ENCODE measurements around the gene YJEFN3. TPM values are rescaled to one million over a fixed set of nuclear protein-coding genes. Genes with fewer than 3 reads are reported as not detected.

The YJEFN3 gene
- total RNA-seq, 1 experiment from 2014 or later, result 18.5 TPM

DNA sequence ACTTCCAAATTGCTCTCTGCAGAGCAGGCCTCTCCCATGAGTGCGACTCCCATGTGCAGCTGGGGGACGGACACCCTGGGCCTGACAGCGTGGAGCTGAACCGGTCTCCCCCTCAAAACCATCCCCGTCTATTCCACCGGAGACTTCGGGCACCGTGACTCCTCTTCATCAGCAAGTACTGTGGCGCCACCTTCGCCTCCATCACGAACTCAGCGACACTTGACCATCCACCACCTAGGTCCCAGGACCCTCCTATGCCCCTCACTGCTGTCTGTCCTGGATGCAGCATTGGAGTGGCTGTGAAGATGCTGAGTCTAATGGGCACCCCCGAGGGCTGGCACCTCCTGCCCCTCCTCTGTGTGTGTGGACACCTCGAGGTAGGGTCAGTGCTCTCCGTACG lies 29.9 kb downstream of the YJEFN3 start:
- TF ChIP-seq, protein P1, sequence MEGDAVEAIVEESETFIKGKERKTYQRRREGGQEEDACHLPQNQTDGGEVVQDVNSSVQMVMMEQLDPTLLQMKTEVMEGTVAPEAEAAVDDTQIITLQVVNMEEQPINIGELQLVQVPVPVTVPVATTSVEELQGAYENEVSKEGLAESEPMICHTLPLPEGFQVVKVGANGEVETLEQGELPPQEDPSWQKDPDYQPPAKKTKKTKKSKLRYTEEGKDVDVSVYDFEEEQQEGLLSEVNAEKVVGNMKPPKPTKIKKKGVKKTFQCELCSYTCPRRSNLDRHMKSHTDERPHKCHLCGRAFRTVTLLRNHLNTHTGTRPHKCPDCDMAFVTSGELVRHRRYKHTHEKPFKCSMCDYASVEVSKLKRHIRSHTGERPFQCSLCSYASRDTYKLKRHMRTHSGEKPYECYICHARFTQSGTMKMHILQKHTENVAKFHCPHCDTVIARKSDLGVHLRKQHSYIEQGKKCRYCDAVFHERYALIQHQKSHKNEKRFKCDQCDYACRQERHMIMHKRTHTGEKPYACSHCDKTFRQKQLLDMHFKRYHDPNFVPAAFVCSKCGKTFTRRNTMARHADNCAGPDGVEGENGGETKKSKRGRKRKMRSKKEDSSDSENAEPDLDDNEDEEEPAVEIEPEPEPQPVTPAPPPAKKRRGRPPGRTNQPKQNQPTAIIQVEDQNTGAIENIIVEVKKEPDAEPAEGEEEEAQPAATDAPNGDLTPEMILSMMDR (conservative IDR thresholded peaks at IDR 0.05), result no peak
- no peak for TF ChIP-seq EZH2 (IDR thresholded peaks at IDR 0.05; ENCODE audit: low read depth)
- no peaks in the 10 kb centered on the region for H3K9me3 ChIP-seq (ENCODE audit: insufficient read depth, low read depth)
- H3K4me3 ChIP-seq, result no peak overlapping the region
- intact Hi-C loops (cut with micrococcal nuclease; ENCODE audit: unreplicated experiment), result no loop called here
- ChIA-PET CTCF (no interaction called here), POLR2A (ENCODE audit: unreplicated experiment) (no interaction called here)
- no peaks in the 10 kb centered on the region for H3K27me3 ChIP-seq (ENCODE audit: insufficient read depth, low read depth)
- no peak for DNase-seq
- H2AFZ ChIP-seq, result no peak overlapping the region
- no peaks in the 10 kb centered on the region for H3K4me1 ChIP-seq (replicated peaks; ENCODE audit: insufficient read depth)
- H3K36me3 ChIP-seq (ENCODE audit: low read depth), result no peaks in the 10 kb centered on the region
- no peaks in the 10 kb centered on the region for H3K79me2 ChIP-seq (ENCODE audit: low read depth)
- H4K20me1 ChIP-seq (ENCODE audit: insufficient read depth), result no peaks in the 10 kb centered on the region
- H3K9me2 ChIP-seq (ENCODE audit: insufficient read depth), result no peaks in the 10 kb centered on the region
- H3K27ac ChIP-seq, result no peak overlapping the region
- no TSS peak for BruUV-seq (replicated peaks)
- no peaks in the 10 kb centered on the region; the same call in 1 of the 2 replicates for H3F3A ChIP-seq (ENCODE audit: insufficient read depth, low read depth)
- no peak overlapping the region for H3K4me2 ChIP-seq

DNA sequence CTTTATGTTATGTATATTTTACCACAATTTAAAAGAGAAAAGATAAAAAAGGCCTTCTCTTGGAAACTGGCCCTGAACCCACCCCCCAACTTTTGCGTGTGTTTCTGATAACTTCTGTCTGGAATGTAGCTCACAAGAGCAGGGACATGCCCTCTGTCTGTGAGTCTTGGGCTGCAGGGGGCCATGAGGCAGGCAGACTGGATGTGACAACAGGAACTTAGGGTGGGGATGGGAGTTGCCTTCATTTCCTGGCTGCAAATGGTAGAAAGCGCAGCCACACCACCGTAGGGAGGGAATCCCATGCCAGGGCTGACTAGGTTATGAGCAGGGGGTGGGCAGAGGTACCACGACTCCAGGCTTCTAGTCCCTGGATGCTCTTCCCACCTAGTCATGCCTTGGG lies 31.2 kb downstream of the YJEFN3 start:
- Histone ChIP-seq H3K4me2 (no peak overlapping the region), H3K9me2 (ENCODE audit: insufficient read depth) (no peaks in the 10 kb centered on the region), H3K4me1 (replicated peaks; ENCODE audit: insufficient read depth) (no peaks in the 10 kb centered on the region), H3K9me3 (ENCODE audit: insufficient read depth, low read depth) (no peaks in the 10 kb centered on the region), H2AFZ (no peak overlapping the region), H3K79me2 (ENCODE audit: low read depth) (no peaks in the 10 kb centered on the region), H3F3A (ENCODE audit: insufficient read depth, low read depth) (no peaks in the 10 kb centered on the region; the same call in 1 of the 2 replicates), H3K27ac (no peak overlapping the region), H3K36me3 (ENCODE audit: low read depth) (no peaks in the 10 kb centered on the region), H3K27me3 (ENCODE audit: insufficient read depth, low read depth) (no peaks in the 10 kb centered on the region), H3K4me3 (no peak overlapping the region), H4K20me1 (ENCODE audit: insufficient read depth) (no peaks in the 10 kb centered on the region)
- BruUV-seq (replicated peaks), result no TSS peak
- no peak for DNase-seq
- ChIA-PET POLR2A (ENCODE audit: unreplicated experiment) (no interaction called here), CTCF (no interaction called here)
- no peak for TF ChIP-seq EZH2 (IDR thresholded peaks at IDR 0.05; ENCODE audit: low read depth)
- TF ChIP-seq, protein P1 (conservative IDR thresholded peaks at IDR 0.05), result no peak
- intact Hi-C loops (cut with micrococcal nuclease; ENCODE audit: unreplicated experiment), result no loop called here

DNA sequence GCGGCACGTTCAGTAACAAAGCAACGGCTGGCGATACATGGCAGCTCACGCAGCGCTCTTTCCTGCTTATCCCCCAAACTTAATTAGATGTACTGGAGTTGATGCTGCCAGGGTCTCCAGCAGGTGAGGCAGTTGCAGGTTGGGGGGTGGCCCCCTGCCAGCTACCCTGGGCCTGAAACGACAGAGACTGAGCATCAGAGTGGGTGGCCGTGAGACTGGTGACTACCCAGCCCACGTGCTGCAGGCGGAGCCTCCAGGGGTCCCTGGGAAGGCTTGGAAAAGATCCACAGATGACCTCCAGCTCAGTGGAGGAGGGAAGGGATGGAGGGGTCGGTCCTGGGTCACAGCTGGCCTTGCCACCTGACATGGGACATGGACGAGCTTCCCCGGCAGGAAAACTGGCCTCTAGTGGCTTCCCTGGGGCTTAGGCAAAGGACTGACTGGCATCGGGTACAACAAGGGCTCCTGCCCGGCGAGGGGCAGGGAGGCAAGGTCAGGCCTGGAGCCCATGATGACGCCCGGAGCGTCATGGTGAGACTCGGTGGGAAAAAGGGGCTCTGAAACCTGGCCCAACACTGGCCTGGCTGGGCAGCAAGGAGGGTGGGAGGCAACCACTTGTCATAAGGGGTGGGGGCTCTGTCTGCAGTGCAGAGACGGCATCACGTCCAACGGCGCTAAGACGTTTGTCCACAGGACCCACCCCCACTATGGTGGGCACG lies 33.4 kb downstream of the YJEFN3 start:
- CTCF ChIA-PET, result no interaction called here
- Histone ChIP-seq H3K4me2 (no peak overlapping the region), H3K27ac (no peak overlapping the region), H3K9me3 (ENCODE audit: insufficient read depth, low read depth) (no peaks in the 10 kb centered on the region), H3K36me3 (ENCODE audit: low read depth) (no peaks in the 10 kb centered on the region), H2AFZ (no peak overlapping the region), H3K9me2 (ENCODE audit: insufficient read depth) (no peaks in the 10 kb centered on the region), H4K20me1 (ENCODE audit: insufficient read depth) (no peaks in the 10 kb centered on the region), H3K4me1 (replicated peaks; ENCODE audit: insufficient read depth) (no peaks in the 10 kb centered on the region), H3K27me3 (ENCODE audit: insufficient read depth, low read depth) (no peaks in the 10 kb centered on the region), H3F3A (ENCODE audit: insufficient read depth, low read depth) (no peaks in the 10 kb centered on the region; the same call in 1 of the 2 replicates), H3K79me2 (ENCODE audit: low read depth) (no peaks in the 10 kb centered on the region), H3K4me3 (no peak overlapping the region)
- POLR2A ChIA-PET (ENCODE audit: unreplicated experiment), result no interaction called here
- TF ChIP-seq EZH2 (IDR thresholded peaks at IDR 0.05; ENCODE audit: low read depth), result no peak
- TF ChIP-seq, protein P1 (conservative IDR thresholded peaks at IDR 0.05), result no peak
- no TSS peak for BruUV-seq (replicated peaks)
- intact Hi-C loops (cut with micrococcal nuclease; ENCODE audit: unreplicated experiment), result no loop called here
- DNase-seq, result no peak

Measured in PC-9 (cell line).